GM18498 (cell line): ENCODE results near the gene EME1.
A peak's percentile ranks its signal among the peaks of the same experiment; 100 is the strongest.
"Not testable (repeated sequence)": the region's sequence is repeated elsewhere in the genome, so short reads cannot be mapped to it uniquely, and the experiment has no call there.

Experiments
- ATAC-seq: cut with Tn5 transposase; IDR thresholded peaks from one replicate; pipeline ENCODE4 v1.9.1; 2021; ENCODE audit warnings: mild to moderate bottlenecking, moderate library complexity; ENCODE audit not compliant: unreplicated experiment

The EME1 gene, protein sequence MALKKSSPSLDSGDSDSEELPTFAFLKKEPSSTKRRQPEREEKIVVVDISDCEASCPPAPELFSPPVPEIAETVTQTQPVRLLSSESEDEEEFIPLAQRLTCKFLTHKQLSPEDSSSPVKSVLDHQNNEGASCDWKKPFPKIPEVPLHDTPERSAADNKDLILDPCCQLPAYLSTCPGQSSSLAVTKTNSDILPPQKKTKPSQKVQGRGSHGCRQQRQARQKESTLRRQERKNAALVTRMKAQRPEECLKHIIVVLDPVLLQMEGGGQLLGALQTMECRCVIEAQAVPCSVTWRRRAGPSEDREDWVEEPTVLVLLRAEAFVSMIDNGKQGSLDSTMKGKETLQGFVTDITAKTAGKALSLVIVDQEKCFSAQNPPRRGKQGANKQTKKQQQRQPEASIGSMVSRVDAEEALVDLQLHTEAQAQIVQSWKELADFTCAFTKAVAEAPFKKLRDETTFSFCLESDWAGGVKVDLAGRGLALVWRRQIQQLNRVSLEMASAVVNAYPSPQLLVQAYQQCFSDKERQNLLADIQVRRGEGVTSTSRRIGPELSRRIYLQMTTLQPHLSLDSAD

DNA sequence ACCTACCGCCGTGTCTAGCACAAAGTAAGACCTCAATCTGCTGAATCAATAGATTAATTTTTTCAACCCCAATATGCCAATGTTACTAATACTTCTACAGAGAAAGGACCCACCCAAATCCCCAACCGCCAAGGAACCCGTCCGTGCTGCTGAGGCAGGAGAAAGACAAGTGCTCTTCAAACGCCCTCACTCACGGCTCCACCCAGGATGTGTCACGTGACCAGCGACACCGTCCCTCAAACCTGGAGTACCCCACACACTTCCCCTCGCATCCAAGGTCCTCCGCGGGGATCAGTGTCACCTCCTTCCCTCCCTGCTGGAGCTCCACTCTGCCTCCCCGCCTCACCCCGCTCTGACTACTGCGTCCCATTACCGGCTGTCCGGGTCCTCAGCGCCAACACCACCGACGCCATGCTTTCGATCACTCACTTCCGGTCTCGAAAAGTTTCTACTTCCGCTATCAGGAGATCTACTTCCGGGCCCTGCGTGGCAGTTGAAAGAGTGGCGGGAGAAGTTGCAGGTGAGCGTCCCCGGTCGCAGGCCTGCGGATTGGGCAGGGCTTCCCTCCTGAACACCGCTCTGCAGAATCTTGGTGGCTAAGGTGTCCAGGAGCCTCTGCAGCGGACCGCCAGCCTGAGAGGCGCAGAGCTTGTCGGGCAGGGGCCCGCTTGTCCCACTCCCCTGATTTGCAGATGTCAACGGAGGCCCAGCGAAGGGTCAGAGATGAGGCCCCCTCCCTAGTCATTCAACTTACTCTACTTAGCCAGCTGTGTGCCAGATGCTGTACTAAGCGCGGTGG, at the start of gene EME1, which contains the start of gene MRPL27:
TSS of gene EME1 (plus strand) at position 472 of the 799 bp plus-strand sequence. CDS start 1,980 bp downstream, outside the sequence.
TSS of gene MRPL27 (minus strand) at position 427 of the 799 bp plus-strand sequence. CDS start at position 413, 14 bp downstream.
- peak; percentile 78 for ATAC-seq

DNA sequence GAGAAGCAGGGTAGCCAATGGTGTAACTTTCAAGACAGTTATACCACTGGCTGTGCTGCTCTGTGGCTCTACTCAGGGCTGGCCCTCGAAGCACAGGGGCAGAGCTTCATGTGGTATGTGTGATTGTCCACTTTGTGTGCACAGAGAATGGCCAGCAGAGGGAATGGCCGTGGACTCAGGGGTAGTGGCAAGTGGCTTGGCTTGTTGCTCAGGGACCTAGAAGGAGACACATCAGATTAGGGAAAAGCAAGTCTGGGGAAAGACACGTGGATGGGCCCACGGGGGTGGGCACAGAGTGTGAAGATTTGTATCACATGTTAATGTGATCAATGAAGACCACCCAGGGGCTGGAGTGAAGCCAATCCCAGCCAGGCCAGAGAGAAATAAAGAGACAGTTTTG, 47.1 kb upstream of the EME1 start:
- no peak for ATAC-seq

DNA sequence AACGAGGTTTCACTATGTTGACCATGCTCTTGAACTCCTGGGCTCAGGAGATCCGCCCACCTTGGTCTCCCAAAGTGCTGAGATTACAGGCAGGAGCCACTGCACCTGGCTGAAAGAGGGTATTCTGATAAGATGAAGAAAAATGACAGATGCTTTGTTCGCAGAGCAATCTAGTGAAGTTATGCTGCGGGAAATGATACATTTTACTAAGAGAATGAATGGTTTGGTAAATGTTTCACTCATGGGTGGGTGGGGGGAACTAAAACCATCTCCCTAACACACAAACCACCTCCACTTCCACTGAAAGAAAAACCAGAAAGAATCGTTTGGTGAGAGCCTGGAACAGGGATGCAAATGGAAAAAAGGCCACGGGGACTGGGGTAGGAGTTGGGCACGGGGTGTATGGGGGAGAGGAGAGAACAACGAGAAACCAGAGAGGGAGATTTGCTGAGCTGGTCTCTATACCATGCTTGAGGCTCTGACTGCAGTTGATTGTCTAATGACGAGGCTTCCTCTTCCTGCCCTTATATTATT, 46.1 kb upstream of the EME1 start:
- ATAC-seq = no peak

DNA sequence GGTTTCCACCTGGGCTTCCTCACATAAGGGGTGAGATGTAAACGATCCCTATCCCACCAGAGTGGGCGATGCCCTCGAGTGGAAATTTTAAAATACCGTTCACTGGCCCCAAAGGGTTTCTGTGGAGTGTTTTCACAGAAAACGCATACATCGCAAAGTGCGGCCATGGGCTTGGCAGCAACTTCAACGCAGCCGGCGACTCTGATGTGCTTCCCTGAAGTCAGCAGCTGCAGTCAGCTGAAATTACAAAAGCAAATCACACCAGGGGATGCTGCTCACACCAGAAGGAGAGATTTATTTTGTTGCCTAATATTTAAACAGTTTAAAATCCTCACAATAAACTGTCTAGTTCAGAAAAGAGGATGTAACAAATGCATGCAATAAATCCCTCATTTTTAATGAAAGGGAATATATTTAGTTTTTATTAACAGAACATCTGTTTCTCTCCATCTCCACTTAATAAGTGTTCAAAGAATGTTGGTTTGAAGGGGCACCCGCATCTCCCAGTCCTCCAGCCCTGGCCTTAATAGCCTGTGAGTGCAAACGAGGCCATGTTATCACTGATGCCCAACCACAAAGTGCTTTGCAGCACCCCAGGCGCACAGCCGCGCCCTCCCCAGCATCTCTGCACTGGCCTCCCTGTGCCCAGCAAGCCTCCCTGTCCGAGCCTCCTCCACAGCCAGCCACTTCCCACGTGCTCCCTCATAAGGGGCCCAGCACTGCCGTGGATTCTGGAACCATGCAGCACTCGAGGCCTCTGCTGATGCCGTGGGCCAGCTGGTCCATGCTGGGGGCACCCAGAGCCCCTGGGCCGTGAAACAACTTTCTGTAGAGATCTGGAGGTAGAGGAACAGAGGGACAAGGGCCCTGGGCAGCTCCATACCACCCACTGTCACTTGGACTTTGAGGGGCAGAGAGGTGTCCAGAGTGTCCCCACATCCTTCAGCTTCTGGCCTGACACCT, 44.4 kb upstream of the EME1 start:
- no peak for ATAC-seq

DNA sequence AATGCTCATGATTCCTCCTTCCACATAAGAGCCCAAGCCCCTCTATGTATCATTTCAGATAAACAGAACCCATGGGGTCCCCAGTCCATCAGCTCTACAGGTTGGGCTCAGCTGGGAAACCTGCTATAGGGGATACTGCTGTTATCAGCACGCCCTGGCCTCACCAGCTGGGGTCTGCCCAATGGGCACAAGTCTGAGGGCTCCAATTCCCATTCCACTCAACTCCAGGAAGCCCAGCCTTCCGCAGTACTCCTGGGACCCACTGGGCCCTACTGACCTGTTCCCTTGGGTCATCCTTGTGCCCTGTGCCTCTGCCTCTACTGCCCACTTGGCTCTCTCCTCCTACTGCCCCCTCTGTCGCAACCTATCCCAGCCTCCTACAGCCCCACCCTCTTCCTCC, 43.3 kb upstream of the EME1 start:
- no peak for ATAC-seq

DNA sequence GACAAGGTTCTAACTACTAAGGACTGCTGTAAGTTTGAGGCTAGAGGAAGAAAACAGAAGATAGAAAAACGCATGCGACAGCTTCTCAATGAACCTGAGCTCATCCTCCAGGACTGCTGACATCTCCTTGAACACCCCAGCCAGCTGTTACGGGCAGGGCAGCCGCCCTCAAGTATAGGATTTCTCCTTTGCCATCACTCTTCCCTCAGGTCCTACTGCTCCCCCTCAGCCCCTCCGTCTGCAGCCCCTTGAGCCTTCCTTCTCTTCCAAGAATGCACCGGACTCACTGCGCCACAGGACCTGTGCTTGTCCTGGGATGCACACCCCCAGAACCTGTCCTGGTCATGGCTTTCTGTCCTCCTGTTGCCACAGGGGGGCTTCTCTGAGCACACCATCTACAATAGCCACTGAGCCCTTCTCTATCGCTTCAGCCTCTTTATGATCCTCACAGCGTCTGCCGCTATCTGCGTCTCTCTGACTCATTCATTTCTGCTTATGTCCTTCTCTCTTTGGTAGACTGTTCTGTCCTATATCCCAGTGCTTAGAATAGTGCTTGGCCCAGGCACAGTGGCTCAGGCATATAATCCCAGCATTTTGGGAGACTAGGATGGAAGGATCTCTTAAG, 42.8 kb upstream of the EME1 start:
- ATAC-seq = no peak

DNA sequence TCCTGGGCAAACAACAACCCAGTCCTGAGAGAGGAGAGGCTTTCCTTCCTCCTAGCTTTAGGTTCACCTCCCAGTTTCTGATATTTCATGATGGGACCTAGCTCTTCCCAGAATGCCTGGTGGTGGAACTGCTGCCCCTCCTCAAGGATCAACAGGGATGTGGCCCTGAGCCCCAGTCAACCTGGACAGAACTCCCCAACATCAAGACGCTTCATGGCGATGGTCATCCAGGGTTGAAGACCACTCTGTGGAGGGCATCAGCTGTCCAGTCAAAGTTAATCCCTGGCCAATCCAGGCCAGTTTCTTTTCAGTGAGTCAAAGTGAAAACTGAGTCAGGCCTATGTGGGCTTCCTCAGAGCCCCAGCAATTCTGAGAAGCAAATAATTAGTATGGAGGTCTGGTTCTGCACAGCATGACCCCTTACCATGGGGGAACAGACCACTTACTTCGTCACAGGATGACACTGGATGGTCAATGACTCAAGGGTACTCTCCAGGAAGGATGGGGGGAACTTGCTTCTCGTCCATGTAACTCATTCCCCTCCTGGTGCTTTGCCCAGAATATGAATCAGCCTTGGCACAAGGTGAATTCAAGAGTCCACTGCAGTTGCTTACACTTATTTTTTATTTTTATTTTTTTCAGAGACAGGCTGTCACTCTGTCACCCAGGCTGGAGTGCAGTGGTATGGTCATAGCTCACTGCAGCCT, 41.8 kb upstream of the EME1 start:
- ATAC-seq = no peak

DNA sequence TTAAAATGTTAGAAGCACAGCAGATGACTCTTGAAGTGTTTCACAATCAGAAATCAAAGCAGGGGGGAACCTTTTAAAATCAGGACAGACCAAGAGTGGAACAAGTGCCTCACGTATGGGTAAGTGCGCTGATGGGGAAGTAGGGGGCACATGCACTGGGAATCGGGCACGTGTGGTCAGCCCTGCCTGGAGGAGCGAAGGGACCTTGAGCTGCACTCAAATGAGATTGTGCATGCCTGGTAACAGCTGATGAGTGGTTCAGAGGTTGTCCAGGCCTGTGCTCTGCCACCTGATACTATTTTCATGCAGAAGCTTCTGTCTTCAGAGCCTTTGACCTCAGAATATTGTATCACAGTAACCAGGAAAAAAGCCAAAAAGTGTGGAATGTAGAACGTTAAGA, 40.8 kb upstream of the EME1 start:
- no peak for ATAC-seq

DNA sequence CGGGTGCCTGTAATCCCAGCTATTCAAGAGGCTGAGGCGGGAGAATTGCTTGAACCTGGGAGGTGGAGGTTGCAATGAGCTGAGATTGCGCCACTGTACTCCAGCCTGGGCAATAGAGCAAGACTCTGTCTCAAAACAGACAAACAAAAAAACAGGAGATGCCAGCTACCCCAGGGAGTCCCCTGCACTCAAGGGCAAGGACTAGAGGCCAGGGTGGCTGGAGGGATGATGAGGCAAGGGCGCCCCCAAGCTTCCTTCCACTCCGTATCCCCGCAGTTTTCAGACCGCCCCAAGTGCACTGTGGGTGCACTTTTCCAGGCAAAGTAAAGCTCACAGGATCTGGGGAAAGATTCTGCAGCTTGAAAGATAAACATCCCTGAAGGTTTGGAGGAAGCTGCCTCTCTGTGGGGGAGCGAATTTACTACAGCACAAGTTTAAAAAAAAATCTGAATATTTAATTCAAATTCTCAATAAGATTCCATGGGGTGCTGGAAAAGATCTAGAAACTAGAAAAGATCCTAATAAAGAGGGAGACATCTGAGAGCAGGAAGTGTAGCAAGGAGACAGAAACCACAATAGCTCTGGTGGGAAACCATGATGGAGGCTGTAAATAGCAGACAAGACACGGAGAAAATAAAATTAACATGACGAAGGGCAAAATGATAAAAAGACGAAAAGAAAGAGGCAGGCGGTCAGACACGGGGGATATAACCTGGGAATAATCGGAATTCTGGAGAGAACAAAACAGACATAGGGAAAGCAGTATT, 39.6 kb upstream of the EME1 start:
- ATAC-seq = not testable (repeated sequence)

DNA sequence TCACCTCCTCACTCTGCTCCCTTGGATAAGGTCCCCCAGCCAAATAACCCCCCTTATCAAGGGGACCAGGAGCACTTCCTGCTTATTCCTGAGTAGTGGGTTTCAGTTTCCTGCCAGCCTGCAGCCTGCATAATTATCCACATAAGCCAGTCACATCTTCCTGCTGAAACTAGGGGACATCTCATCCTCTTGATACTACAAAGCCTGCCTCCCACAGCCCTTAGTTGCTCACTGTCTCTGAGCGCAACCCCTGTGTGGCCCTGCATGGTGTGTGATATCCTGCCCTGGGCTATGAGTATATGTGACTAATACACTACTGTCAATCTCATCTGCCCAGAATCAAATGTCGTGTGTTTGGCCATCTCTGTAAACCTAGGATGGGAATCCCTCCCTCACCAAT, 35.1 kb upstream of the EME1 start:
- ATAC-seq = no peak

DNA sequence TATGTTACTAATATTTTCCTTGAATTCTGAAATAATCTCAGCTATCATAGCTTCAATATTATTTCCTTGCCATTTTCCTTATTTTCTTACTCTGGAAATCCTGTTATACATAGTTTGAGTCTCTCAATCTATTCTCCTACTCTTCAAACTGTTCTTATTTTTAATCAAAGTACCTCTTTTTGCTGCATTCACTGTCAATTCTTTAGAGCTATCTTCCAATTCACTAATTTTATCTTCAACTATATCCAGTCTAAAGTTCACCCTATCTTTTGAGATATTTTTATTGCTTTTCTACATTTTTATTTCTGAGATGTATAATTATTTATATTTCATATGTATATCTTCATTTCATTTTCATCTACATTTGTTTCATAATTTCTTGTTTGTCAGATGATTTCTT, 34.4 kb upstream of the EME1 start:
- no peak for ATAC-seq

DNA sequence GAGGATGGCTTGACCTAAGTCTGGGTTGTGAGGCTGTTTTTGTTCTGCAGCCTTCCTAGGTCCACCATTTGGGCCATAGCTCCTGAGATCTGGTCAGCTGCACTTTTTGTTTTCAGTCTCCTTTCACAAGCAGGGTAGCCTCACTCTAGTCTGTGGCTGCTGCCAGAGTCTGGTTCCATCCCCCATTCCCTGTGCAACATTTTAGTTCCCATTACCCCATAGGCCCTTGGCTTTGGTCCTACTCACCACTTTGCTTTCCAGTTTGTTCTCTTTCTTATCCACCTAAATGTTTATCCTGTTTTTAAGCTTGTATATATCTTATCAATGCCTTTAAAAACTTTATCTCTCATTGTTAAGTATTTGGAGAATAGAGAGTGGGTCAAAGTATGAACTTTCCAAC, 33.6 kb upstream of the EME1 start:
- ATAC-seq = no peak

DNA sequence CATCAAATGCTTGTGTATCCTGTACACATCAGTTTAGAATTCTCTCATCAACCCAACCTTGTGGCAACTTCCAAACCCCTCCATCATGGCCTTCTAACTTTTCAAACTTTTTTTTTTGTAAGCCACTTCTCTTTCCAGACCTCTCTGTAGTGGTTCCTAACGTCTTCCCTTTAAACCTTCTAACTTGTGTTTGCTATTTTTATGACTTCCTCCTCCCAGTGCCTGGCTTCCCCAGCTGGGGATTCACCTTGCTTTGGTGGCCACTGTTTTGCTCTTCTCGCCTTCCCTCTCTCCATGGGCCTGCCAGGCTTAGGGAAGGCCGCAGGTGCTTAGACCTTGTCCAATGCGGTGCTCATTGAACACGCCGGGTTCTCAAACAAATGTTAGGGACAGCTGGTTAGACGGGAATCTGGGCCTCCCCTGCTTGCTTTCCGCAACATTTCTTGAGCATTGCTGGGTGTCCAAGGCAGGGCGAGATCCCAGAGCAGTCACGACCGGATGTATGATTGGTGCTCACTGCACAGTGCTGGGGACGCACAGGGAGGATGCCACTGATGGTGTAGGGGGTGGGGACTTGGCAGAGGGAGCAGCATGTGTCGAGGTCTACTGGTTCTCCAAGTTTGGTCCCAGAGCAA, 28.2 kb upstream of the EME1 start:
- no peak for ATAC-seq

DNA sequence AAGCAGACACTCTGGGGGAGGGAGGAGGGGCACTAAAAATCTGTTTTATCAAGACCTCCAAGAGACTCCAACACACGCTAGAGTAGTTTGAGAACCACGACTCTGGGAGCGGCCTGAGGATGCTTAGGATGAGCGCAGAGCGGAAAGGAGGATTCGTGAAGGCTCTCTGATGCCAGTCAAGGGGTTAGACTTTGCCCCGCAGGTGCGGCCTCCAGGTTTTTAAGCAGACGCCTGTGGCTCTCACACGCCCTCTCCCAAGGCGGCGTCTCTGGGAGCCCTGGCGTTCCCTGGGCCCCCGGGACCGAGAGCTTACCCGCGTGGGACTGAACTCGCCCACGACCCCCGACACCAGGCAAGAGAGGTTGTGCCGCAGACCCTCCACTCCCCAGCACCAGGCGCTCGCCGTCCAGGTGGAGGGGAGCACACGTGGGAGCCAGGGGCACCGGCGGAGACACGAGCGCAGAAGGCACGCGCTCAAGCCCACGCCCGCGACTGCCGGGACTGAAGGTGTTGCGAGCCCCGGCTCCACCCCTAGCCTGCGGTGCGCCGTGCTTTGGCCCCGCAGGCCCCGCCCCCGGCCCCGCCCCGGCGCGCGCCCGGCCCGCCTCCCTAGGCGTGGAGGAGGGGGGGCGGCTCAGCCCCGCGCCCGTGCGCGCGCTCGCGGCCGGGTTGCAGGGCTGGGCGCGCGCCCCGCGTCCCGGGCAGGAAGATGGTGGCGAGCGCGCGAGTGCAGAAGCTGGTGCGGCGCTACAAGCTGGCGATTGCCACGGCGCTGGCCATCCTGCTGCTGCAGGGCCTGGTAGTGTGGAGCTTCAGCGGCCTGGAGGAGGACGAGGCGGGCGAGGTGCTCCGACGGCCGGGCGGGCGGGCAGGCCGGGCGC, 27.4 kb upstream of the EME1 start, which contains the start of gene XYLT2:
TSS of gene XYLT2 (plus strand) at position 695 of the 881 bp plus-strand sequence. CDS start at position 710, 15 bp downstream.
- ATAC-seq = peak; percentile 83

DNA sequence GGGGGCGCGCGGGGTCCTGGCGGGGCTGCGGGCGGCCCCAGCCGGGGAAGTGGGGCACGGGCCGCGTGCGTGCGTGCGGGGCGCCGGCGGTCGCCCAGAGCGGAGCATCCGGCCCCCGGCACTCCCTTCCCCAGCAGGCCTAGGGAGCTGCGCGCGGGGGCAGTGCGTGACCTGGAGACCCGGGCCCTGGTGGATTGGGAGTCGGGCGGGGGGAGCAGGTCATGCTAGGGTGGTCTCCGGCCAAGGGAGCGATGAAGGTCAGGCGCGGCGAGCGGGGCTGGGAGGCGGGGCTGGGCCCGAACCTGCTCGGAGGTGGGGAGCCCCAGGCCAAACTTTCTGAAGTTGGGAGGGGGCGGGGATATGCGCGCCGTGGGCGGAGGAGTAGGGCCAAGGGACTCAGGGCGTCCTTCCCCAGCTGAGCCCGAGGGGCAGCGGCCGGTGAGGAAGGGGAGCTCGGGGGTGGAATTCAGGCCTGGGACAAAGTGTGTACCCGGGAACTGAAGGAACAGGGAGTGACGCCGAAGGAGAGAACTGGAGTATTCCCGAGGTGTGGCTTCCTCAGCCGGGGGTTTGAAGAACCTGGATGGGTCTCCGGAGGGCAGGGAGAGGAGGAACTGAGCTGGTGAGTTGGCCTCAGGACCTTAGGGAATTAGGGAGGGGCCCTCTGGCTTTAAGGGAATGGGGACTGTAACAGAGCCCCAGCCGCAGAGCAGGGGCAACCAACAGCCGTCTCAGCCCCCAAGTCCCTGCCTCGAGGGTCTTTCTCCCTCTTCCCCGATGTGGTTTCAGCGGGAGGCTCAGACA, 26.5 kb upstream of the EME1 start:
- peak; percentile 63 for ATAC-seq
